ENCODE measurements around the gene AJM1. TPM values are rescaled to one million over a fixed set of nuclear protein-coding genes. Genes with fewer than 3 reads are reported as not detected.
"Not testable (repeated sequence)": the region's sequence is repeated elsewhere in the genome, so short reads cannot be mapped to it uniquely, and the experiment has no call there.

Gene AJM1
- total RNA-seq, 1 donor from 2014 or later, result 1.1 TPM

DNA sequence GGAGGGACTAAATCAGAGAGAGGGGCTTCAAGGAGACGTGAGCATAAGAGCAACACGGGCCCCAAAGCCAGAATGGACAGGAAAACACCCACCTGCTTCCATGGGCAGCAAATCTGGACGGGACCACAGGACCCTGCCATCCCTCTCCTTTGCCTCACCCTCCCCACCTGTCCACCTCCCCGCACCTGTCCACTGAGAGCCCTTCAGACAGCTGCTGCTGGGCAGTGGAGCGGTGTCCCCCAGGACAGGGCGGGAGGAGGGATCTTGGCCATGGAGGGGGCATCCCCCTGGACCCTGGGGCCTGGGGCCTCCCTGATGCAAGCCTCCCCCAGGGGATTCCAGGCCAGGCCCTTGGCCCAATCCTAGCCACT is 43.6 kb upstream of the AJM1 start:
- TF ChIP-seq, protein P1, sequence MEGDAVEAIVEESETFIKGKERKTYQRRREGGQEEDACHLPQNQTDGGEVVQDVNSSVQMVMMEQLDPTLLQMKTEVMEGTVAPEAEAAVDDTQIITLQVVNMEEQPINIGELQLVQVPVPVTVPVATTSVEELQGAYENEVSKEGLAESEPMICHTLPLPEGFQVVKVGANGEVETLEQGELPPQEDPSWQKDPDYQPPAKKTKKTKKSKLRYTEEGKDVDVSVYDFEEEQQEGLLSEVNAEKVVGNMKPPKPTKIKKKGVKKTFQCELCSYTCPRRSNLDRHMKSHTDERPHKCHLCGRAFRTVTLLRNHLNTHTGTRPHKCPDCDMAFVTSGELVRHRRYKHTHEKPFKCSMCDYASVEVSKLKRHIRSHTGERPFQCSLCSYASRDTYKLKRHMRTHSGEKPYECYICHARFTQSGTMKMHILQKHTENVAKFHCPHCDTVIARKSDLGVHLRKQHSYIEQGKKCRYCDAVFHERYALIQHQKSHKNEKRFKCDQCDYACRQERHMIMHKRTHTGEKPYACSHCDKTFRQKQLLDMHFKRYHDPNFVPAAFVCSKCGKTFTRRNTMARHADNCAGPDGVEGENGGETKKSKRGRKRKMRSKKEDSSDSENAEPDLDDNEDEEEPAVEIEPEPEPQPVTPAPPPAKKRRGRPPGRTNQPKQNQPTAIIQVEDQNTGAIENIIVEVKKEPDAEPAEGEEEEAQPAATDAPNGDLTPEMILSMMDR (IDR thresholded peaks at IDR 0.05; ENCODE audit: insufficient read depth, low read length, severe bottlenecking), result no peak
- H3K4me3 ChIP-seq (ENCODE audit: low read depth, low read length), result no peak overlapping the region
- H3K36me3 ChIP-seq (ENCODE audit: control insufficient read depth, insufficient read depth, low read length), result no peaks in the 10 kb centered on the region
- no peak for FAIRE-seq
- no peak for DNase-seq (ENCODE audit: low read depth)
- H3K27me3 ChIP-seq (ENCODE audit: control insufficient read depth, insufficient read depth, low read length), result peaks cover 9% of the 10 kb centered on the region

DNA sequence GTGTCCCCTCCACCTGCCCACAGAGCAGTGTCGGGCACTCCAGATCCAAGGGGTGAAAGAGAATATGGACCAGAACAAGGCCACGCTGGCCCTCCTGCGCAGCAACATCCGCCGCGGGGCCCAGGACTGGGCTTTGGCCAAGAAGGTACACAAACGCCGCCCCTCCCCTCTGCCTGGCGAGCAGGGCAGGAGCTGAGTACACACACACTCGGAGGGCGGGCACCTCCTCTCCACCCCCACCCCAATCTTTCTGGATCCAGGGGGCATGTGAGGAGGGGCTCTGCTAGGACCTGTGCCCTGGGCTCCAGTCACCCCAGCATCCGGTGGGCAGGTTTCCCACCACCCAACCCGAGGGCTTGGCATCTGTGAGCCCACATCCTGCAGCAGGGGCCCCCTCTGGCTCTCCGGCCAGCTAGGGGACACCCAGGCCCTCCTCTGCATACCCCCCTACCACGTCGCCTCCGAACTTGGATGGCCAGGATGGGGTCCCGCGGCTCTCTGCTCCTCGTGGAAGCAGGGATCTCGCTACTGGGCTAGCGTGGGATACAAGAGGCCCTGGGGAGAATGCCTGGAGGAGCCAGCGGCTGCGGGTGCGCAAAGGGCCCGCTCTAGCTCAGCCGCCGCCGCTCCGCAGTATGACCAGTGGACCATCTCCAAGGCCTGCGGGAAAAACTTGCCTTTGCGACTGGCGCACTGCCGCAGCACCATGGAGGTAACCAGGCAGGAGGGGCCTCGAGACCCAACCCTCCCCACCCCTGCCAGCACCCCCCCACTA is 43.0 kb upstream of the AJM1 start:
- H3K27me3 ChIP-seq (ENCODE audit: control insufficient read depth, insufficient read depth, low read length), result peaks cover 9% of the 10 kb centered on the region
- TF ChIP-seq, protein P1 (IDR thresholded peaks at IDR 0.05; ENCODE audit: insufficient read depth, low read length, severe bottlenecking), result no peak

DNA sequence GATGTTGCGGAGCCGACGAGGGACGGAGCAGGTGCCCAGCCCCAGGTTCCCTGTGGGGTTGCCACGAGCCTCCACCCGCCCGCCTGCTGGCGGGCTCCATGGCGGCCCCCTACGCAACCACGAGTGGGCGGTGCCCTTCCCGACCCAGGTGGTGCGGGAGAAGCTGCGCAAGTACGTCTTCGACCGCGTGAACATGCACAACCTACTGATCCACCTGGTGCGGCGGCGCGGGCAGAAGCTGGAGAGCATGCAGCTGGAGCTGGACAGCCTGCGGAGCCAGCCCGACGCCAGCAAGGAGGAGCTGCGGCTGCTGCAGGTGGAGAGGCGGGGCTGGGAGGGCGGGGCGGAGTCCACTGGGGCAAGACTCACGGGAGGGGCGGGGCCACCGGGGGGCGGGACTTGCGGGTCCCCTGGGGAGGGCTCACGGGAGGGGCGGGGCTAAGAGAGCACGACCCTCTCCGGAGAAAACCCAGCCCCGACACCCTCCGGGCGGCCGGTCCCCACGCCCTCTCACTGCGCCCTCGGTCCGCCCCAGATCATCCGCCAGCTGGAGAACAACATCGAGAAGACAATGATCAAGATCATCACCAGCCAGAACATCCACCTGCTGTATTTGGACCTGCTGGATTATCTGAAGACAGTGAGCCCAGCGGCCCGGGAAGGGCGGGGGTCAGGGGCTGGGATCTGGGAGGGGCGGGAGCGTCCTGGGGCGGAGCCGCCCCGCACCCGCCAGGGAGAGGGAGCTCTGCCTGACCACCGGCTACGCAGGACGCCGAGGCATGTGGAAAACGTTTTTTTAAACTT is 42.2 kb upstream of the AJM1 start:
- H3K27me3 ChIP-seq (ENCODE audit: control insufficient read depth, insufficient read depth, low read length), result peaks cover 9% of the 10 kb centered on the region
- H3K4me3 ChIP-seq (ENCODE audit: low read depth, low read length), result peak overlapping the region; percentile 25
- DNase-seq (ENCODE audit: low read depth), result peak; percentile 71
- no peak for FAIRE-seq
- H3K36me3 ChIP-seq (ENCODE audit: control insufficient read depth, insufficient read depth, low read length), result no peaks in the 10 kb centered on the region
- TF ChIP-seq, protein P1 (IDR thresholded peaks at IDR 0.05; ENCODE audit: insufficient read depth, low read length, severe bottlenecking), result no peak

More for the DNA sequence above, 43.0 kb upstream of the AJM1 start:
- Histone ChIP-seq H3K4me3 (ENCODE audit: low read depth, low read length) (peak overlapping the region; percentile 18), H3K36me3 (ENCODE audit: control insufficient read depth, insufficient read depth, low read length) (no peaks in the 10 kb centered on the region)
- no peak for FAIRE-seq
- no peak for DNase-seq (ENCODE audit: low read depth)

DNA sequence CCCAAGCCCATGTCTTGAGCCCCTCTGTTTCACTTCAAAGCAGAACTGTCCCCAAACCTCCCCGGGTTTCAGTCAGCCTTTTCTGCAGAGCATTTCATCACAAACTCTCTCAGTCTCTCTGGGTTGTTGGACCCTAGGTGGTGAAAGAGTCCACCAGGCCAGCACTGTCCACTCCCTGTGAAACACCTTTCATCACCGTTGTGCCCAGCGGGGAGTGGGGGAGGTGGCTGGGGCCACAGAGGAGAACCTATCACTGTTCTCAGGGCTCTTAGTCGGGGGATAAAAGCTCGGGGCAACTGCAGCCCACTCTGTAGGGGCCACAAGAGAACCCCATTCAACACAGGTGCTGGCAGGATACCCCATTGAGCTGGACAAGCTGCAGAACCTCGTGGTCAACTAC is 40.0 kb upstream of the AJM1 start:
- H3K36me3 ChIP-seq (ENCODE audit: control insufficient read depth, insufficient read depth, low read length), result peaks cover 2% of the 10 kb centered on the region
- peaks cover 7% of the 10 kb centered on the region for H3K27me3 ChIP-seq (ENCODE audit: control insufficient read depth, insufficient read depth, low read length)
- no peak overlapping the region for H3K4me3 ChIP-seq (ENCODE audit: low read depth, low read length)
- TF ChIP-seq, protein P1 (IDR thresholded peaks at IDR 0.05; ENCODE audit: insufficient read depth, low read length, severe bottlenecking), result no peak
- FAIRE-seq (no peak), DNase-seq (ENCODE audit: low read depth) (no peak)

DNA sequence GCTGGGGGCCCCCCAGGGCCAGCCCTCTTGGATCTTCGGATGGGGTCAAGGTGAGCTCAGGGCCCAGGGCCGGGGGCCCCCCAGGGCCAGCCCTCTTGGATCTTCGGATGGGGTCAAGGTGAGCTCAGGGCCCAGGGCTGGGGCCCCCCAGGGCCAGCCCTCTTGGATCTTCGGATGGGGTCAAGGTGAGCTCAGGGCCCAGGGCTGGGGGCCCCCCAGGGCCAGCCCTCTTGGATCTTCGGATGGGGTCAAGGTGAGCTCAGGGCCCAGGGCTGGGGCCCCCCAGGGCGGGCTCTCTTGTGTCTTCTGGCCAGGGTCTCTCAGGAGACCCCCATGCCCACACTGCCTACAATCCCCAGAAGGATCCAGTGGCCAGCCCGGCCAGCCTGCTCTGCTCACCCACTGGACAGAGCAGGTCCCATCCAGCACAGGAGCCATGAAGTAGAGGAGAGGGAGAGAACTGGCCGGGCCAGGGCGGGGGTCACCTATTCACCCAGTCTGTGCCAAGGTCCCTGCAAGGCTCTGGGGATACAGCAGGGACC is 39.2 kb upstream of the AJM1 start:
- not testable (repeated sequence) for H3K27me3 ChIP-seq (ENCODE audit: control insufficient read depth, insufficient read depth, low read length); H3K36me3 ChIP-seq (ENCODE audit: control insufficient read depth, insufficient read depth, low read length); DNase-seq (ENCODE audit: low read depth); H3K4me3 ChIP-seq (ENCODE audit: low read depth, low read length); FAIRE-seq

Measured in bronchial epithelial cell (primary cell).